SIG-M5 treated with dmso at 0.1 percent for 504 hours (cell line): ENCODE results near the gene SMARCB1.

Experiments used
- DNase-seq: peaks from one replicate; lab custom pipeline; 2025; ENCODE audit not compliant: unreplicated experiment; lab: John Stamatoyannopoulos, UW

Gene SMARCB1

DNA sequence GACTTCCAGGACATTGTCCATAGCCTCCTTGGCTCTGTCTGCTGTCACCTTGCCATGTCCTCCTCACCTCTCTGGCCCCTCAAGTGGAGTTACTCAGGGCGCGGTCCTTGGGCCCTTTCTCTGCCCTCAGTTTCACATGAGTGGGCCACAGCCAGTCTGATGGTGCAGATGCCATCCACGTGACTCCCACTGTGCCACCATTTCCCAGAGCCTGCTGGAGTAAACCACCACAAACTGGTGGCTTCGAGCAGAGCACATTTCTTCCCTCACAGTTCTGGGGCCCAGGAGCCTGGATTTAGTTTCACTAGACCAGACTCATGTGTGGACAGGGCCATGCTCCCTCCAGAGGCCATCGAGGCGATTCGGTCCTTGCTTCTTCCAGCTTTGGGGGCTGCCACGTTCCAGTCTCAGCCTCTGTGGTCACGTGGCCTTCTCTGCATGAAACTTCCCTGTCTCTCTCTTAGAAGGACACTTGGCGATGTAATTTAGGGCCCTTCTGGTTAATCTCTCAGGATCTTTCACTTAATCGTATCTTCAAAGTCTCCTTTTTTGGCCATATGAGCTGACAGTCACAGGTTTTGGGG is 14.6 kb downstream of the SMARCB1 start:
- DNase-seq: no peak

DNA sequence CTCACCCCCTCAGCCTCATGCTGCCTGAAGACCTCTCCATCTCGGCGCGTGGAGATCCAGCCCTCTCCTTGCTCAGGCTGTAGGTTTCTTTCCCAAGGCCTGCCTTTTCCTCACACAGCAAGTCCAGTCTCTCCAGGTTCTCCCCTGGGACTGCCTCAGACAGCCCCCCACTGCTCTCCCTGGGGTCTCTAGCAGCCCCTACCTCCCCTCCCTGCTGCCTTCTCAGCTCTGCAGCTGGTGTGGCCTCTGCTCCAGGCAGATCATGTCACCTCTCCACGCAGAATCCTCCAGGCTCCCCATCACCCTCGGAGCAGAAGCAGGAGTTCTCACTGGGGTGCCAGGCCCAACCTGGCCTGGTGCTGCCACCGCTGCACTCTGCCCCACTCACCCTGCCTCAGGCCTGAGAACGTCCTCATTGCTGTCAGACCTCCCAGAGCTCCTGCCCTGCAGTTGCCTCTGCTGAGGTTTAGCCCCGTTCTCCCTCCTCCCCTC is 15.2 kb downstream of the SMARCB1 start:
- DNase-seq: no peak

DNA sequence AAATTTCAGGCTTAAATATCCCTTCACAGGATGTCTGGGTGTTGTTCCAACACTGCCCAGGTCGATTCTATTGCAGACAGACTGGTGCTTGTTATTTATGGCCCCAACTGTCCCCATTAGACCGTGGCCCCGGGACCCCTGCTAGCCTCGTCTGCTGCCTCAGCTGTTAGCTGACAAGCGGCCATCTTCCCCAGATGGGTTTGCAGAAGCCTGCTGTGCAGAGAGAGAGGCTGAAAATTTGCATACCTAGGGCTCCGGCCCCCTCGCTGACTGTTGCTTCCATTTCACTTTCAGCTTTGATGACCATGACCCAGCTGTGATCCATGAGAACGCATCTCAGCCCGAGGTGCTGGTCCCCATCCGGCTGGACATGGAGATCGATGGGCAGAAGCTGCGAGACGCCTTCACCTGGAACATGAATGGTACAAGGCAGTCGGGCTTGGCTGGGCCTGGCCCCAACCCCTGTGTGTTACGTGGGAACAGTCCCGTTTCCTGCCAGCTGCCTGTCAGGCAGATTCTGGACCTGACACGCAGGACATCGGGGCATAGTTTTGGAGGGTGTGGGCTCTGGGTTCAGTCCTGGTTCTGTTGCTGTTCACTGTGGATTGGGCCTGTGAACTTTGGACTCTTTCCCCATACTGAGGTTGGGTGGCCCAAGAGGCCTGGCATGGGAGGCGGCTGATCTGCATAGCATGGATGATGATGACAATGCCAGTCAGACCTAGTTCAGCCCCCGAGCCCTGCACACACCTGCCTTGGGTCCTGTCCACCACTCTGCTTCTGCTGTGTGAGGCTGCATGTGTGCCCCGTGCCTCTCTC is 16.4 kb downstream of the SMARCB1 start:
- DNase-seq: no peak

DNA sequence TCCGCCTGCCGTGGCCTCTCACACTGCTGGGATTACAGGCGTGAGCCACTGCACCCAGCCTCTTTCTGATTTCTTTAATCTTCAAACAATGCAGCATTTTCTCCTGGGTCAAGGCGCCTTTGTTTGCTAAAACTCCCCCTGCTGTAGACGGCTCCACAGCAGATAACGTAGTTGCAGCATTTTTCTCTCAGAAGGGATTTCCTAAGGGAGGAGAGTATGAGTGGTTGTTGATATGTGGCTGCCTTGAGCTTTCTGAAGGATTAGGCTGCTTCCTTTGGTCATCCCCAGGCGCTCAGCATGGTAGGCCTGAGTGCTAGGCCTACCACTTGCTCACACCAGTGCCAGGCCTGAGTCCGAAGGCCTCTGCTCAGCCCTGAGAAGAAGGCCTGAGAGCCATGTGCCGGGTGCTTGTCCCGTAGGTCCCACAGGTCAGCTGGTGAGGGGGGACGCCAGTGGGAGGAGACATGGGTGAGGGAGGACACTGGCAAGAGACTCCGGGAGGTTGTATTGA is 18.1 kb downstream of the SMARCB1 start:
- DNase-seq: no peak

DNA sequence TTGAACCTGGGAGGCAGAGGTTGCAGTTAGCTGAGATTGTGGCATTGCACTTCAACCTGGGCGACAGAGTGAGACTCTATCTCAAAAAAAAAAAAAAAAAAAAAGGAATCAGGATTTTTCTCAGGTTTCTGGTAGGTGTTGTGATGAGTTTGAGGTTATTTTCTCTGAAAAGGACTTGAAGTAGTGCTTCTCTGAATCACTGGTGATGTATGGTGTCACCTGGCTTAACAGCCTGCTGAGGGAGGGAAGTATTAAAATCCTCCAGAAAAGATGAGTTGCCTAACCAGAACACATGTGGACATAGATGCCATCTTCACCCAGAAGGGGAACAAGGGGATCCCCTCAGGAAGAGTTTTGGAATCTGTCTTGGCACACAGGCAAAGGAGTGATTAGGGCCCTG is 20.1 kb downstream of the SMARCB1 start:
- no peak for DNase-seq

DNA sequence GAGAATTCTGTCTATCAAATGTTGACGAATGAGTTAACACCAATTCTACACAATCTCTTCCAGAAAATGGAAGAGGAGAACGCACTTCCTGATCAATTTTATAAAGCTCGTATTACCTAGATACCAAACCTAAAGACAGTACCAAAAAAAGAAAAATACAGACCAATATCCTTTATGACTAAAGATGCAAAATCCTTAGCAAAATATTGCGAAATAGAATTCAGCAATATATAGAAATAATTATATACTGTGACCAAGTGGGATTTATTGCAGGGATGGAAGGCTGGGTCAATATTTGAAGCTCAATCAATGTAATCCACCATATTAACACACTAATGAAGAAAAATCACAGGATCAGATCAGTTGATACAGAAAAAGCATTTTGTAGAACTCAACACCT is 25.6 kb downstream of the SMARCB1 start:
- no peak for DNase-seq

DNA sequence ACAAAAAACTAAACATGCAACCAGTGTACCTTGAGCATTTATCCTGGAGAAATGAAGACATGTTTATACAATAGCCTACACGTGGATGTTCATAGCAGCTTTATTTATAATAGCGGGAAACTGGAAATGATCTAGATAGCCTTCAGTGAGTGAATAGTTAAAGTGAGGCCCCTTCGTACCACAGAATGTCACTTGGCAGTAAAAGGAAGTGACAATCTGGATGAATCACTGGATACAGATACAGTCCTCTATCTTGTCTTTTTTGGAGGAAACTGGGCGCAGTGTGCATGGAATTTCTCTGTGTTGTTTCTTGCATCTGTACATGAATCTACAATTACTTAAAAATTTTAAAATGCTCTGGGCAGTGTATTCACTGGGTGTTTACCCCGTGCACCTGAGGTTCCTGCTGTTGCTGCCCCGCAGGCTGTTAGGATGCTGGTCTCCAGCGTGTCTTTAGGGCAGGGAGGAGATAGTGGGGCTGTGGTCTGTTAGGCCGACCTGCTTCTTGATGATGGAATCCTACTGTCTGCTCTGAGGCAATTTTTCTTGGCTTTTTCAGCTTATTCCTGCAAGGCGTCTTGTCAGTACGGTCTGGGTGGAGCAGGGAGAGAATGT is 28.9 kb downstream of the SMARCB1 start:
- DNase-seq: no peak

DNA sequence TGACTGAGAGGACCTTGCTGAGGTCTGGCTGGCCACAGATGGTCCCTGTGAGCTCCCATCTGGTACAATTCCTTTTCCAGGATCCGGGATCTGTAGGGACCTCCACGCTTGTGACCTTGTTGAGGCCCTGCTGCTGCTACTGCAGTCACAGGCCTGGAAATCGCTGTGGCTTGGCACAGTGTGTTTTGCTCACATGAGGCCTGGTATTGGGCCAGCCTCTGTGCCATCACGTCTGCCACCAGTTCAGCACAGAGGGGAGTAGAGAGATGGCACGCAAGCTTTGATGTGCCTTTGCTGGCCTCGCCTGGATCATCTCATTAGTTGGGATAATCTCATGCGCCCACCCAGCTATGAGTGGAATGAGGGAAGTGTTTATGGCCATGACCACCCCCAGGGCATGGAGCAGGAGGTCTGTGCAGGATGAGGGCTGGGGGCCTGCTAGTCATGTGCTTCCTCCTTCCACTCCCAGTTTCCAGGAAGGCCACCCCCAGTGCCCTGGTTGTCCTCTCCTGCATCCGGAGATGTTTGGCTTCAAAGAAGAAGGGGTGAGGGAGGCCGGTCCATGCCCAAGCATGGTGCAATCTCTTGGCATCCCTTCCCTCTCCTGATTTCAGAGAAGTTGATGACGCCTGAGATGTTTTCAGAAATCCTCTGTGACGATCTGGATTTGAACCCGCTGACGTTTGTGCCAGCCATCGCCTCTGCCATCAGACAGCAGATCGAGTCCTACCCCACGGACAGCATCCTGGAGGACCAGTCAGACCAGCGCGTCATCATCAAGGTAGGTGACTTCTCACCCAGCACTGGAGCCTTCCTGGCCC is 29.6 kb downstream of the SMARCB1 start:
- DNase-seq: no peak

DNA sequence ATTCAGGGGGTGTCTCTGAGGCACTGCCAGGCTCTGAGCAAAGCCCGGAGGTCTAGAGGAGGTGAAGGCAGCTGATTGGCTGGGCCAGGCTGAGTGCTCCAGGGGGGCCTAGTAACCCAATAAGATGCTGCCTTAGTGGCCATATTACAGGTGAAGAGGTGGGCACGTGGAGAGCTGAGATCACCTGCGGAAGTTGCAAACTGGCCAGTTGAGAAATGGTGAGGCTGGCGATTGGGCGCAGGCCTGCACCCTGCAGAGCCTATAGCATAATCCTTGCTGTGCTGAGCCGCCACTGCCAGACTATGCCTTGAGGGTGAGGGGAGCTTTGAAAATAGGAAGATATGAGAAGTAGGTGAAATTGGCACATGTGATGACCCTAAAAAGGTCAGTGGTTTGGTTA is 30.4 kb downstream of the SMARCB1 start:
- DNase-seq: no peak

DNA sequence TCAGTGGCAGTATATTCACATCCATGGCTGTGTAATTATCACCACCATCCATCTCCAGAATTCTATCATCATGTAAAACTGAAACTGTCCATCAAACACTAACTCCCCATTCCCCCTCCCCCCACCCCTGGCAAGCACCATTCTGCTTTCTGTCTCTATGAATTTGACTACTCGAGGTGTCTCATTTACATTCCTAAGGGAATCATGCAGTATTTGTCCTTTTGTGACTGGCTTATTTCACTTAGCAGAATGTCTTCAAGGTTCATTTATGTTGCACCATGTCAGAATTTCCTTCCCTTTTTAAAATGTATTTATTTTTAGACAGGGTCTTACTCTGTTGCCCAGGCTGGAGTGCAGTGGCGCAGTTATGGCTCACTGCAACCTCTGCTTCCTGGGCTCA is 31.8 kb downstream of the SMARCB1 start:
- DNase-seq: no peak

DNA sequence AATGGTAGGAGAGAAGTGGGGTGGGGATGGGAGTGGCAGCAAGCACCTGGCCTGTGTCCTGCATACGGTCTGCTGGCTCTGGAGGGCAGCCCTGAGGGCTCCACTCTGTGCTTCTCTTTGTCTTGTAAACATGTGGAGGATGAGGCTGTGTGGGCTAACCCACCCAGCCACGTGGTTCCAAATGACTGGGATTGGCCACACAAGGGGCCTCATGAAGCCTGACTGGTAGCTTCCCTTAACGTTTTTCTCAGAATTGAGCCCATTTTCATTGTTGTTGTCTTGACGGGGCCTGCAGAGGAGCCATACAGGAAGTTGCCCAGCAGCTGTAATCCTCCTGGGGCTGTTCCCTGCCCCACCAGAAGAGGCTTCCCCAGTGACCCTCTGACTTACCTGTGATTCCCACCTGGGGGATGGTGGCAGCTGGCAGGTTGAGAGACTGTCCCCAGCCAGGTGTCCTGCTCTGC is 34.0 kb downstream of the SMARCB1 start:
- DNase-seq: no peak

DNA sequence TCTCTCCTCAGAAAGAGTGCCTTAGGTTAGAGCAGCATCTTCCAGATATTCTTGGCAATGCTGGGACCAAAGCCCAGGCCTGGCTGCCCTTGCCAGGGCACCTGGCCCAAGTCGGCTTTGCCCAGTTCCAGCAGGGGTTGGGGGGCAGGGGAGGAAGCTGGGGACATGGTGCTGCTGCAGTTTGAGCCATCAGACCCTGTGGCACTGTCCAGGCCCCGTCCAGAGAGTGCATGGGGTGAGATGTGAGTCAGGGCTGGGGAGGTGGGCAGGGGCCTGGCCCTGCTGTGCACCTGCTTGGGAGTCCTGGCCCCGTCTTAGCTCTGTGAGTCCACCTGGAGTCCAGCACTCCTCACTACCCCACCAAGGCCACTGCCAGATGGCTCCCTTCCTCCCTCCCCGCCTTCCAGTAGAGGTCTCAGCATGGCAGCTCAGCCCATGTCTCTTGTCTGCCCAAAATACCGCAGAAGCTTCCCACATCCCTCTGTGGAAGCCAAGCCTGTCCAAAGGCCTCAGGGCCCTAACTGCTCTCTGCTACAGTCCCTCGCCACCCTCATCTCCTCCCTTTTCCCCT is 35.4 kb downstream of the SMARCB1 start:
- no peak for DNase-seq

DNA sequence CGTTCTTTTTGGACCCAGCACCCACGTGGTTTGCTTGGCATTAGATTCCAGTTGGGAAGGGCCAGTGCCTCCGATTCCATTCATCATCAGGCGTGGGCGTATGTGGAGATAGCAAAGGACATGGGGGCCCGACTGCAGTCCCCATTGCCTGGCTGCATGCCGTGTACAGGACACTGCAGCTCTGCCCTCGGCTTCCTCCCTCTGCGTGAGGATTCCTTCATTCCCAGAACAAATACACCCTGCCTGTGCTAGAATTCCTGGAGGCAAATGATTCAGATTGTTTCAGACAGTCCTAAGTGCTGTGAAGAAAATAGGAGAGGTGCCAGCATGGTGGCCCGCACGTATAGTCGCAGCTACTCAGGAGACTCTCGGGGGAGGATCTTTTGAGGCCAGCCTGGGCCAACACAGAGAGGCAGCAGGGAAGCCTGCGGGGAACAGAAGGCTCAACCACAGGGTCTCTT is 36.6 kb downstream of the SMARCB1 start:
- no peak for DNase-seq

DNA sequence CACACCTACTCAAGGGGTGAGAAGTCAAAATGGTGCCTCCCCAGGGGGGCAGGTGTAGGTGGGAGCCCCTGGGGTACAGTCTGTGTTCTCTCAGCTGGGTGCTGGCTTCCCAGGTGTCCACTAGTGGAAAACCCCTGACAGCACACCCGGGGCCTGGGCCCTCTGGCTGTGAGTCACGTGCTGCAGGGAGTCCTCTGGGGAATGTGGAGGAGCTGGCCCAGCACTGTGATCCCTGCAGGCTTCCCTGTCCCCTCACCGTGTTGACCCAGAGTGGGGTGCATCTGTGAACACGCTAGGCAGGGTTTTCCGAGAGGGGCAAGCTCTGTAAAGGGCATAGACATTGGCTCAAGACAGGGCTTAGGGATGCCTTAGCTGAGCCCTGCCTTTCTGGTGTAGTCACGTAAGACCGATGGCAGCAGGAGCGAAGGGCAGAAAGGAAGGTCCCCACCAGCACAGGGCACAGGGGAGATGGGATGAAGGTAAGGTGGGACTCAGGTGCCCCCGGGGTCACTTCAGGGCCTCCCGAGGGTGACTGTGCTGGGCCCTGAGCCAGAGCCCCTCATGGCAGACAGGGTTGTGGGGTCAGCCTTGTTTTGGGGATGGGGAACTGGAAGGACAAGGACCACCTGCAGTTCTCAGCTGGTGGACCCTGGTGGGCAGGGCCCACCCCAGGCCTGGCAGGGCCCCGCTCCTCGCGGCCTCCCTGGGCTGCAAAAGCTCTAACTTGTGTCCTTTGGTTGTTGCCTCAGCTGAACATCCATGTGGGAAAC is 37.9 kb downstream of the SMARCB1 start:
- DNase-seq: no peak

DNA sequence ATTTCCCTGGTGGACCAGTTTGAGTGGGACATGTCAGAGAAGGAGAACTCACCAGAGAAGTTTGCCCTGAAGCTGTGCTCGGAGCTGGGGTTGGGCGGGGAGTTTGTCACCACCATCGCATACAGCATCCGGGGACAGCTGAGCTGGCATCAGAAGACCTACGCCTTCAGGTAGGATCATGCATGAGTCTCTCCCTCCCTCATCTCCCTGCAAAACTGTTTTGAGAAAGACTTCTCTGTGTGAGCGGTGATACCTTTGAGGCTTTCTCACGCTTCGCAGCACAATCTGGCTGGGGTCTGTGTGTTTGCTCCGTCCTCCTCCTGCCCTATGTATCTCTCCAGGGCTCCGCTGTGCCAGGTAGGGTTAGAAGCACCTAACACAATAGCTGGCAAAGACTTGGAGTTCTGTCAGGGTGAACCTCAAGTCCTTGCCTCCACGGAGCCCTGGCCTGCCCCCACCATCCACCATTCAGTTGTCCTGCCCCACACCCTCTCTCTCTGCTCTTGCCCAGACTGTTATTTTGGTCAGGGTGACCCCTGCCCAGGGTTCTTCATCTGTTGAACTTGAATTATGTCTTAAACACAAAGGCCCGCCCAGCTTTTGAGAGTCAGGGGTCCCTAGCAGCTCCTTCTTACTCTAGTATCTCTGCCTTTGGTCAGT is 38.6 kb downstream of the SMARCB1 start:
- no peak for DNase-seq

DNA sequence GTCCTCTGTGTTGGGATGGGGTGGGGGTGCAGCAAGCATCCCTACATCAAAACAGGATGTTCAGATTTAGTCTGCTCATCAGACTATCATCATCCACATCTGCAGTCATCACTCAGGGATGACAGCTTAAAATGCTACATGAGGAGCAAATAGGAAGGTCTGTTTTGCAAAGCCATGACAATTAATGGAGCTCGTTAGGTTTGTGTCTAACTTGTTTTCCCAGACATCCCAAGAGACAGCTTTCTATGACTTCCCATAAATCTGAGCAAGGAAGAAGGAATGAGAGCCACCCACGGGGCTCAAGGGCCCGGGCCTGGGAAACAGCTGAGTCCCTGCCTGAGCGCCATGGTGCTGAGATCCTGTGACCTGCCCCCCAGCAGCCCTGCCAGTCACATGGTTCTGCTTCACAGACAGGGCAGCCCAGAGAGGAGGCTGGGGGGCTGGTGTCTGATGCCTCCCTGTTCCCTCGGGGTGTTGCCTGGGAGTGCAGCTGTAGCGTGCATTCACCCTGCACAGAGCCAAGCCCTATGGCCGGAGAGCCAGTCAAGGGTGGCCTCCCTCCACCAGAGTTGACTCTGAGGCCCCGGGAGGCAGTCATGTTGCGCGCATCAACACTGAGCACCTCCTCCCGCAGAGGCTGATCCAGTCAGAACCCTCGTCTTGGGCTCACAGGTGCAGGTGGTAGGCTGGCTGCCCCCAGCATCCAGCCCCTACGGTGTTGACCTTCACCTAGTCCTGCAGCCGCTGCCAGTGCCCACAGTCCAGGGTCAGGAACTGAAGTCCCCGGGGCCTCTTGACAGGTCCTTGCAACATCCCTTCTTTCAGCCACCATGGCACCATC is 40.0 kb downstream of the SMARCB1 start:
- no peak for DNase-seq

DNA sequence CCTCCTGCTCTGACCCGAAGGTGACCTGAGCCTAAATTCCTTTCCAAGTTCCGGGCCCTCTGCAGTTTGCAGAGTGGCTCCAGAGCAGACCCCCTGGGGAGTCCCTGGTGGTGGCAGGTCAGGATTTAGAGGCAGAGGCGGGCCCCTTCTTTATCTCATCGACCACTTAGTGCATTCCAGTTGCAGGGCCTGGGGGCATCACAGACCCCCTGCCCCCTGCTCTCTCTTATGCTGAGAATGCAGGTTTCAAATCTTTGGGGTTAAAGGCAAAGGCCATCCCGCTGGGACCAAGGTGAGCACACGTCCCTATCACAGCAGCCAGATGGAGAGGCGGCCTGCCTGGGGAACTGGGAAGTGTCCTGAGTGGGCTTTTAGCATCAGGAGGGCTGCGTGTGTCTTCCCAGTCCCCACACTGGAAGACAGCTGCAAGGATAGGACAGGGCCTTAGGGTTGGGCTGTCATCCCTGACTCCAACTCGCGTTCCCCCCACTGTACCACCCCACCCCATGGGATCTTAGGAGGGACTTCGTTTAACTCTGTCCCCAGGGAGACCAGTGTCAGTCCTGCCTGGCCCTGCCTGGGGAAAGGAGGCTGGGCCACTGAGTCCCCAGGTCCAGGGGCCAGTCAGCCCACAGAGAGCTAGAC is 40.7 kb downstream of the SMARCB1 start:
- no peak for DNase-seq
